ENCODE results near the gene OR8B12.
"Not testable (repeated sequence)": the region's sequence is repeated elsewhere in the genome, so short reads cannot be mapped to it uniquely, and the experiment has no call there.

Gene OR8B12

GRCh38 chr11:124534051-124534450 lies 9.4 kb downstream of the OR8B12 start:
- in situ Hi-C loops (cut with MboI; ENCODE audit: low sequenced_read_pairs), result no loop called here

DNA sequence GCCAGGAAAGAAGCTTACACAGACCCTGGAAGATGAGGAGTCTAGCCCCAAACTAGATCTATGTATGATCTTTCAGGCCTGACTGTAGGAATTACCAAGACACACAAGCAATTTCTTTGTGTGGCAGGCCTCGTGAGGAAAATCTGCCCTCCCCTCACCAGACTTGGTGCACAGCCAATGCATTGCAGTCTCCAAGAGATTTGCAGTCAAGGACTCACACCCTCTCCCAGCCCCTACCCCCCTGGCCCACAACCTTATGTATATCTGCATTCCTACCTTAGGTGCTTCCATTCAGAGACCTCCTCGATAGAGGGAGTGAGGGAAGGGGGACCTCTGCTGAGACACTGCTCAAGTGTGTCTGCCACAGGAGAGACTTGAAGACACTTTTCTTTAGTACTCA lies 9.8 kb downstream of the OR8B12 start:
- in situ Hi-C loops (cut with MboI; ENCODE audit: low sequenced_read_pairs), result no loop called here

- in situ Hi-C loops (cut with MboI; ENCODE audit: low sequenced_read_pairs), result no loop called here
Measured at GRCh38 chr11:124520550-124520854, 23.0 kb downstream of the OR8B12 start.

DNA sequence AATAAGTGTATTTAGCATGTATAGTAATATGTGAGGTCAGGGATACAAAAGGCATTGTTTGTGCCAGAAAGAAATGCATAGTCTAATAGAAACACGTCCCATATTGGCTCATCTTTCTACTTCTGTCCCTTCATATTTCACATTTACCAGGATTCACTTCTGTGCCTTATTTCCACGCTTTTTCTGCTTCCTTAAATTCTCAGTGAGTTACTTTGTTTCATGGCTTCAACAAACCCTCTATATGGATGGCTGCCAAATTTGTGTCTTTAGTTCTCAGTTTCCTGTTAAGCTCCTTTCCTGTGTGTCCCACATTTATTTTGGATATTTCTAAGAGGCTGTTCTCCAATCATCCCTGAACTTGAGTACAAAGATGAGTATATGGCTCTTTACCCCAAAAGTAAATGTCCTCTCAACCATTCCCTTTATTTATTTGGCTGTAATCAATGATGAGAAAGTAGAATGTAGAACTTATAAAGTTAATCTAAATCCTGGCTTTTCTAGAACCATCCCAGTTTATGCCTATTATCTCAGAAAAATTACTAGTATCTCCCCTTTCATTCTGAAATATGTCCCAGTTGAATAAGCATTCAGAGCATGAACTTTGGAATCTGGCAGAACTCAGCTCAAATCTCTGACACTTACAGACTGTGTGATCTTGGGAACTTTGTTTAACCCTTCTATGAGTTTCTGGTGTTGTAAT lies 23.5 kb downstream of the OR8B12 start:
- in situ Hi-C loops (cut with MboI; ENCODE audit: low sequenced_read_pairs), result no loop called here

- in situ Hi-C loops (cut with MboI; ENCODE audit: low sequenced_read_pairs), result no loop called here
Measured at GRCh38 chr11:124518989-124519451, 24.4 kb downstream of the OR8B12 start.

DNA sequence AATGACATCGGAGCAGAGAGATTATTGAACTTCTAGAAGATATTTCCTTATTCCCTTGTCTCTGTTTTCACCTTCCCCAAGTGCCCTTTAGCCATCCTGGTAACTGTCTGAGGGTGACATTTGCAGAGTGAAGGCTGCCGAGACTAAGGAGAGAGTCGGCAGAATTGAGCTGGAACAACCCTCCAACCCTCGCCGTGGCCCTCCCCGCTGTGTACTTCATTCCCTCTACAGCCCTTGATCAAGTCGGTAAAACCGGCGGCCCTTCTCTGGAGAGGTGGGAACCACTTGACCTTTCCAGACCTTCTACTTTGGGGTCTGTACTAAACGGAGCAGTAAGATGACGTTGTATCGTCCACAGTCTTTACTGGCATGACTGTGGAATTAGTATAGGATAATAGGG lies 26.1 kb downstream of the OR8B12 start:
- in situ Hi-C loops (cut with MboI; ENCODE audit: low sequenced_read_pairs), result no loop called here

GRCh38 chr11:124514675-124515074 lies 28.8 kb downstream of the OR8B12 start:
- in situ Hi-C loops (cut with MboI; ENCODE audit: low sequenced_read_pairs), result not testable (repeated sequence)

- in situ Hi-C loops (cut with MboI; ENCODE audit: low sequenced_read_pairs), result no loop called here
Measured at GRCh38 chr11:124514131-124514530, 29.3 kb downstream of the OR8B12 start.

- in situ Hi-C loops (cut with MboI; ENCODE audit: low sequenced_read_pairs), result no loop called here
Measured at GRCh38 chr11:124511745-124512144, 31.7 kb downstream of the OR8B12 start.

- in situ Hi-C loops (cut with MboI; ENCODE audit: low sequenced_read_pairs), result no loop called here
Measured at GRCh38 chr11:124510279-124510678, 33.2 kb downstream of the OR8B12 start.

- in situ Hi-C loops (cut with MboI; ENCODE audit: low sequenced_read_pairs), result no loop called here
Measured at GRCh38 chr11:124499711-124500110, 43.7 kb downstream of the OR8B12 start.

DNA sequence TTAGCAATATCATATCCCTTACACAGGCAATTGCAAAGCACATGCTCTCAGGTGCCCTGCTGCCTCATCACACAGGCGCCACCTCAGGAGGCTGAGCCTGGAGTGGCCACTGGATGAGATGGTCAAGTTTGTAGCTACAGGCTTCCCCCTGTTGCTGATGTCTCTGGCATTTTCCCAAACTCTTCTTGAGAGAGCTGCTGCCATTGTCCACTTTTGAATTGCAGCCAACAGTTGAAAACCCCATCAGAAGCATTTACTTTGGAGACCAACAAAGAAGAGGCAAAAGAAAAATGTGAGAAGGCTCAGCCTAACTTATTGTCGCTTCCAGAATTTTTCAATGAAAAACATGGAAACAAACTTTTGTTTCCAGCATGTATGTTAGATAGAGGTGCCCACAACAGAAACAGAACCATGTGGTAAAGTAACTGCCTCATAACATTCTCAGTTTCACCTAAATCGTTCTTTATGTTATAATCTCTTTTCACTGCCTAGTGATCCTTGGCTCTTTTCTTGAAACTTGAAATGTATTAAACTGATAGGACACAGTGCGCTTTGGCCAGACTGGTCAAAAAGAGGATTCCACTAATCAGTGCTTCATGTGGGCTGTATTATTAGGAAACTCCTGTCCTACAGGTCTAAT lies 50.3 kb downstream of the OR8B12 start:
- in situ Hi-C loops (cut with MboI; ENCODE audit: low sequenced_read_pairs), result no loop called here
